Neural cell (in vitro differentiated cells): Measurements from ENCODE around the gene ARHGAP24. TPM values are rescaled to one million over a fixed set of nuclear protein-coding genes. Genes with fewer than 3 reads are reported as not detected.

ENCODE experiments used
- H2AFZ ChIP-seq: fragments of 200-600, 300-800 bp; sonication (generic), shearing (Covaris generic); 2 replicates; pipeline ENCODE4 v1.6.0; 2014; ENCODE audit warnings: low read depth, mild to moderate bottlenecking, antibody characterized with exemption, low read length, moderate library complexity
- H3F3A ChIP-seq: fragments of 200-600 bp; shearing (Covaris generic); 2 replicates; pipeline ENCODE4 v1.6.1; 2016; ENCODE audit warnings: mild to moderate bottlenecking, moderate library complexity, mixed read lengths, antibody characterized with exemption, low read length; ENCODE audit not compliant: insufficient read depth, poor library complexity, severe bottlenecking
- H3K27ac ChIP-seq: fragments of 200-600, 300-800 bp; sonication (generic), shearing (Covaris generic); 2 replicates; pipeline ENCODE4 v1.5.1; 2014; ENCODE audit warnings: mild to moderate bottlenecking, low read length, moderate library complexity
- H3K27me3 ChIP-seq: fragments of 300-800, 200-600 bp; sonication (generic), shearing (Covaris generic); 2 replicates; pipeline ENCODE4 v1.6.0; 2014; ENCODE audit warnings: mild to moderate bottlenecking, low read depth, low read length, moderate library complexity; ENCODE audit not compliant: insufficient read depth
- H3K36me3 ChIP-seq: fragments of 300-800, 200-600 bp; sonication (generic), shearing (Covaris generic); 2 replicates; pipeline ENCODE4 v1.5.1; 2014; ENCODE audit warnings: mild to moderate bottlenecking, antibody characterized with exemption, low read length, moderate library complexity; ENCODE audit not compliant: insufficient read depth
- H3K4me2 ChIP-seq: fragments of 300-800, 200-600 bp; sonication (generic), shearing (Covaris generic); 2 replicates; pipeline ENCODE4 v1.6.0; 2014; ENCODE audit warnings: mild to moderate bottlenecking, low read length
- H3K4me3 ChIP-seq: fragments of 300-800, 200-600 bp; sonication (generic), shearing (Covaris generic); 2 replicates; pipeline ENCODE4 v1.5.1; 2014; ENCODE audit warnings: mild to moderate bottlenecking, low read length, moderate library complexity
- H3K79me2 ChIP-seq: fragments of 200-600 bp; shearing (Covaris generic); replicated peaks from 2 replicates; pipeline ENCODE4 v1.6.0; 2014; ENCODE audit warnings: mild to moderate bottlenecking, low read length, moderate library complexity; ENCODE audit not compliant: insufficient read depth
- H3K9ac ChIP-seq: fragments of 300-800, 200-600 bp; sonication (generic), shearing (Covaris generic); 2 replicates; pipeline ENCODE4 v1.6.1; 2016; ENCODE audit warnings: mild to moderate bottlenecking, low read length, mixed read lengths
- H3K9me2 ChIP-seq: fragments of 200-600 bp; shearing (Covaris generic); 2 replicates; pipeline ENCODE4 v1.6.1; 2016; ENCODE audit warnings: mild to moderate bottlenecking, low read length, mixed read lengths; ENCODE audit not compliant: insufficient read depth
- H3K9me3 ChIP-seq: fragments of 200-600, 300-800 bp; sonication (generic), shearing (Covaris generic); 2 replicates; pipeline ENCODE4 v1.6.1; 2016; ENCODE audit warnings: mild to moderate bottlenecking, mixed run types, low read length, moderate library complexity, mixed read lengths
- H4K20me1 ChIP-seq: fragments of 200-600 bp; shearing (Covaris generic); 2 replicates; pipeline ENCODE4 v1.6.1; 2016; ENCODE audit warnings: mild to moderate bottlenecking, mixed run types; ENCODE audit not compliant: insufficient read depth
- EP300 ChIP-seq: fragments of 450-650 bp; conservative IDR thresholded peaks from 2 replicates; pipeline ENCODE4 v1.6.1; 2014; ENCODE audit warnings: antibody characterized with exemption, mild to moderate bottlenecking, moderate library complexity; ENCODE audit not compliant: poor library complexity, severe bottlenecking
- EZH2 ChIP-seq: fragments of 200-600, 300-800 bp; shearing (Covaris generic), sonication (generic); IDR thresholded peaks from 2 replicates; pipeline ENCODE4 v1.6.1; 2014; ENCODE audit warnings: antibody characterized with exemption, low read length, borderline replicate concordance, mild to moderate bottlenecking; ENCODE audit not compliant: insufficient read depth, poor library complexity, severe bottlenecking
- MXI1 ChIP-seq: fragments of 450-650 bp; conservative IDR thresholded peaks from 2 replicates; pipeline ENCODE4 v1.6.1; 2014; ENCODE audit warnings: antibody characterized with exemption, mild to moderate bottlenecking; ENCODE audit not compliant: poor library complexity, severe bottlenecking
- POLR2AphosphoS5 ChIP-seq: IDR thresholded peaks from 2 replicates; pipeline ENCODE4 v1.6.1; 2012
- RAD21 ChIP-seq: fragments of 450-650 bp; conservative IDR thresholded peaks from 2 replicates; pipeline ENCODE4 v1.6.1; 2014; ENCODE audit warnings: antibody characterized with exemption, mild to moderate bottlenecking, moderate library complexity
- SMC3 ChIP-seq: fragments of 450-650 bp; conservative IDR thresholded peaks from 2 replicates; pipeline ENCODE4 v1.6.1; 2014; ENCODE audit warnings: antibody characterized with exemption, mild to moderate bottlenecking, moderate library complexity; ENCODE audit not compliant: poor library complexity
- TAF1 ChIP-seq: IDR thresholded peaks from 2 replicates; pipeline ENCODE4 v1.6.1; 2012; ENCODE audit warnings: low read depth
- polyA plus RNA-seq: library from polyadenylated mRNA; depleted of rRNA; stranded (reverse); fragments of >200 nt; gene quantifications from 2 replicates; pipeline ENCODE4 v1.2.3, GENCODE V29; 2014
- TF ChIP-seq, protein P1 (sequence below): fragments of 450-650 bp; IDR thresholded peaks from 2 replicates; pipeline ENCODE4 v1.5.1; 2014; ENCODE audit warnings: antibody characterized with exemption, mild to moderate bottlenecking, moderate library complexity; ENCODE audit not compliant: poor library complexity, severe bottlenecking
- TF ChIP-seq, protein P2 (sequence below): IDR thresholded peaks from 2 replicates; pipeline ENCODE4 v1.6.1; 2012; ENCODE audit warnings: borderline replicate concordance

The ARHGAP24 gene
- polyA plus RNA-seq, 1 donor from 2014 or later: 2.9 TPM

DNA sequence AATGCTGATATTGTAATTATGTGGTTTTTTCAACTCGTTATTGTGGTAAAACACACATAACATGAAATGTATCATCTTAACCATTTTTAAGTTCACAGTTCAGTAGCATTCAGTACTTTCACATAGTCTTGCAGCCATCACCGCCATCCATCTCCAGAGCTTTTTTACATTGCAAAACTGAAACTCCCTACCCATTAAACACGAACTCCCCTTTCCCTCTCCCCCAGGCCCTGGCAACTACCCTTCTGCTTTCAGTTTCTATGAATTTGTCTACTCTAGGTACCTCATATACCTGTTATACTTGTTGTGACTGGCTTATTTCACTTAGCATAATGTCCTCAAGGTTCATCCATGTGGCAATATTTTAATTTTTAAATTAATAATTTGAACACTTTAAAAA is 504.3 kb downstream of the ARHGAP24 start:
- H3K79me2 ChIP-seq: no peaks in the 10 kb centered on the region
- H3K27ac ChIP-seq: no peak overlapping the region
- H3K27me3 ChIP-seq: no peaks in the 10 kb centered on the region
- no peaks in the 10 kb centered on the region for H4K20me1 ChIP-seq
- H3K4me2 ChIP-seq: no peak overlapping the region
- no peak overlapping the region for H3K9ac ChIP-seq
- H2AFZ ChIP-seq: no peak overlapping the region
- no peaks in the 10 kb centered on the region for H3K9me2 ChIP-seq
- no peaks in the 10 kb centered on the region for H3K9me3 ChIP-seq
- TF ChIP-seq TAF1 (no peak), SMC3 (no peak), POLR2AphosphoS5 (no peak), EZH2 (no peak), EP300 (no peak), RAD21 (no peak), MXI1 (no peak)
- TF ChIP-seq, protein P1, sequence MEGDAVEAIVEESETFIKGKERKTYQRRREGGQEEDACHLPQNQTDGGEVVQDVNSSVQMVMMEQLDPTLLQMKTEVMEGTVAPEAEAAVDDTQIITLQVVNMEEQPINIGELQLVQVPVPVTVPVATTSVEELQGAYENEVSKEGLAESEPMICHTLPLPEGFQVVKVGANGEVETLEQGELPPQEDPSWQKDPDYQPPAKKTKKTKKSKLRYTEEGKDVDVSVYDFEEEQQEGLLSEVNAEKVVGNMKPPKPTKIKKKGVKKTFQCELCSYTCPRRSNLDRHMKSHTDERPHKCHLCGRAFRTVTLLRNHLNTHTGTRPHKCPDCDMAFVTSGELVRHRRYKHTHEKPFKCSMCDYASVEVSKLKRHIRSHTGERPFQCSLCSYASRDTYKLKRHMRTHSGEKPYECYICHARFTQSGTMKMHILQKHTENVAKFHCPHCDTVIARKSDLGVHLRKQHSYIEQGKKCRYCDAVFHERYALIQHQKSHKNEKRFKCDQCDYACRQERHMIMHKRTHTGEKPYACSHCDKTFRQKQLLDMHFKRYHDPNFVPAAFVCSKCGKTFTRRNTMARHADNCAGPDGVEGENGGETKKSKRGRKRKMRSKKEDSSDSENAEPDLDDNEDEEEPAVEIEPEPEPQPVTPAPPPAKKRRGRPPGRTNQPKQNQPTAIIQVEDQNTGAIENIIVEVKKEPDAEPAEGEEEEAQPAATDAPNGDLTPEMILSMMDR: no peak
- TF ChIP-seq, protein P2, sequence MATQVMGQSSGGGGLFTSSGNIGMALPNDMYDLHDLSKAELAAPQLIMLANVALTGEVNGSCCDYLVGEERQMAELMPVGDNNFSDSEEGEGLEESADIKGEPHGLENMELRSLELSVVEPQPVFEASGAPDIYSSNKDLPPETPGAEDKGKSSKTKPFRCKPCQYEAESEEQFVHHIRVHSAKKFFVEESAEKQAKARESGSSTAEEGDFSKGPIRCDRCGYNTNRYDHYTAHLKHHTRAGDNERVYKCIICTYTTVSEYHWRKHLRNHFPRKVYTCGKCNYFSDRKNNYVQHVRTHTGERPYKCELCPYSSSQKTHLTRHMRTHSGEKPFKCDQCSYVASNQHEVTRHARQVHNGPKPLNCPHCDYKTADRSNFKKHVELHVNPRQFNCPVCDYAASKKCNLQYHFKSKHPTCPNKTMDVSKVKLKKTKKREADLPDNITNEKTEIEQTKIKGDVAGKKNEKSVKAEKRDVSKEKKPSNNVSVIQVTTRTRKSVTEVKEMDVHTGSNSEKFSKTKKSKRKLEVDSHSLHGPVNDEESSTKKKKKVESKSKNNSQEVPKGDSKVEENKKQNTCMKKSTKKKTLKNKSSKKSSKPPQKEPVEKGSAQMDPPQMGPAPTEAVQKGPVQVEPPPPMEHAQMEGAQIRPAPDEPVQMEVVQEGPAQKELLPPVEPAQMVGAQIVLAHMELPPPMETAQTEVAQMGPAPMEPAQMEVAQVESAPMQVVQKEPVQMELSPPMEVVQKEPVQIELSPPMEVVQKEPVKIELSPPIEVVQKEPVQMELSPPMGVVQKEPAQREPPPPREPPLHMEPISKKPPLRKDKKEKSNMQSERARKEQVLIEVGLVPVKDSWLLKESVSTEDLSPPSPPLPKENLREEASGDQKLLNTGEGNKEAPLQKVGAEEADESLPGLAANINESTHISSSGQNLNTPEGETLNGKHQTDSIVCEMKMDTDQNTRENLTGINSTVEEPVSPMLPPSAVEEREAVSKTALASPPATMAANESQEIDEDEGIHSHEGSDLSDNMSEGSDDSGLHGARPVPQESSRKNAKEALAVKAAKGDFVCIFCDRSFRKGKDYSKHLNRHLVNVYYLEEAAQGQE: no peak
- H3F3A ChIP-seq: no peaks in the 10 kb centered on the region
- H3K4me3 ChIP-seq: no peak overlapping the region
- no peaks in the 10 kb centered on the region for H3K36me3 ChIP-seq

DNA sequence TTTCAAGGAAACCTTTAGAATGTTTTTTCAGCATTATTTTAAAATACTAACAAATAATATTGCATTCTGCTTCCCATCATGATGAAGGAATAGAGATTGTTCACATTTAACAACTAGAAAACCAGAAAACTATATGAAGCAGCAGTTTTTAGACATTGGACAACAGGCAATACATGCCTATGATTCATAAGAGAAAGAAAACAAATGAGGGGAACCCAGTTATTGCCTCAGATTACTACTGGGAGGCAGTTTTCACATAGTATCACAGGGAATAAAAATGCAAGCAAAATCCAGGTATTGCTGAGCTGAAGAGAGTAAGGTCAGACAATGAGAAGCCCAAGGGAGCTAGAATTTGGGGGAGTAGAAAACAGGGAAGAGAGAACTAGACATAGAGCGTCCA is 511.3 kb downstream of the ARHGAP24 start:
- Histone ChIP-seq H3K9me3 (no peaks in the 10 kb centered on the region), H3K27me3 (no peaks in the 10 kb centered on the region), H3K36me3 (no peaks in the 10 kb centered on the region), H3K79me2 (no peaks in the 10 kb centered on the region), H3K27ac (no peak overlapping the region), H3F3A (no peaks in the 10 kb centered on the region), H3K9me2 (no peaks in the 10 kb centered on the region), H3K4me3 (no peak overlapping the region), H2AFZ (no peak overlapping the region), H4K20me1 (no peaks in the 10 kb centered on the region), H3K4me2 (no peak overlapping the region), H3K9ac (no peak overlapping the region)
- no peak for TF ChIP-seq MXI1
- no peak for TF ChIP-seq RAD21
- TF ChIP-seq SMC3: no peak
- TF ChIP-seq POLR2AphosphoS5: no peak

DNA sequence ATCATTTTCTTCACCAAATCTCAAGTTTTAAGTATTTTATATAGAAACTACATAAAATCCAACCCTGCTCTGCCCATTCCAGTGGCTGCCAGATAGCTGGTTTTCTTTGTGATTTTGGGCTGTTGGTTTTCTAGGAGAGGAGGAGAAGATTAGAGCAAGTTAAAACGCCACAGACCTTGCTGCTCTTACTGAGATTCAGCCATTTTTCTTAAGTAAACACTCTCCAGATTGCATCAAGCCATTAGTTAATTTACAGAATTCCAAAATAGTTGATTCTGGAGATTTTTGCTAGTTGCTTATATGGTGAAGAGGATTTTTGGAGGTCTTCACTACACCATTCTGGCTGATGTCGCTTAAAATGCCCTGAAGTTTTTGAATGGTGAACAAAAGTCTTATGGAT is 518.7 kb downstream of the ARHGAP24 start:
- H3K4me3 ChIP-seq: no peak overlapping the region
- no peaks in the 10 kb centered on the region for H3K9me3 ChIP-seq
- H3K9me2 ChIP-seq: no peaks in the 10 kb centered on the region
- no peak overlapping the region for H2AFZ ChIP-seq
- H3K27me3 ChIP-seq: no peaks in the 10 kb centered on the region
- TF ChIP-seq EZH2: no peak
- TF ChIP-seq EP300: no peak
- no peak for TF ChIP-seq POLR2AphosphoS5
- H3K79me2 ChIP-seq: no peaks in the 10 kb centered on the region
- H3K4me2 ChIP-seq: no peak overlapping the region
- no peaks in the 10 kb centered on the region for H4K20me1 ChIP-seq
- no peaks in the 10 kb centered on the region for H3K36me3 ChIP-seq
- H3K9ac ChIP-seq: no peak overlapping the region
- H3F3A ChIP-seq: no peaks in the 10 kb centered on the region
- no peak overlapping the region for H3K27ac ChIP-seq
